ENCODE measurements around the gene GPER1. TPM values are rescaled to one million over a fixed set of nuclear protein-coding genes. Genes with fewer than 3 reads are reported as not detected.

GPER1 gene
- total and polyA plus RNA-seq, 4 donors, result 2.9 to 23.1 (median 7.4) TPM

DNA sequence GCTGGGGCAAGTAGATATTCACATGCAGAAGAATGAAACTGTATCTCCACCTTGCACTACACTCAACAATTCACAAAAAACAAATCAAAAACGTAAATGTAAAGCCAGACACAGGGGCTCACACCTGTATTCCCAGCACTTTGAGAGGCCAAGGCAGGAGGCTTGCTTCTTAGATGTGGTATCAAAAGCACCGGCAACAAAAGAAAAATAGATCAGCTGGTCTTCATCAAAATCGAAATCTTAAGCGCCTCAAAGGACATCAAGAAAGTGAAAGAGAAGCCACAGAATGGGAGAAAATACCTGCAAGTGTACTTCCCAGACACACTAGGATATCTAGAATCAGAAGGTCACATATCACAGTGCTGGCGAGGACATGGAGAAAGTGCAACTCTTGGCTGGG is 31.3 kb downstream of the GPER1 start:
- H3K4me3 ChIP-seq (ENCODE audit: low read depth in 1 of 3, low read length in 3 of 3), result no peak overlapping the region
- H3K27ac ChIP-seq (ENCODE audit: low read depth in 1 of 2, low read length in 2 of 2), result no peak overlapping the region
- H3K36me3 ChIP-seq (ENCODE audit: control insufficient read depth in 4 of 4, insufficient read depth in 3 of 4, low read depth in 1 of 4, low read length in 3 of 4), result no peaks in the 10 kb centered on the region
- no peak for TF ChIP-seq MAX (IDR thresholded peaks at IDR 0.05)
- TF ChIP-seq CTCF (IDR thresholded peaks at IDR 0.05; ENCODE audit: low read depth, low read length, missing input control), result no peak
- TF ChIP-seq HNF4A (conservative IDR thresholded peaks at IDR 0.05), result no peak
- no peak for TF ChIP-seq FOXA1 (IDR thresholded peaks at IDR 0.05)
- TF ChIP-seq ZBTB33 (IDR thresholded peaks at IDR 0.05), result no peak
- TF ChIP-seq TAF1 (conservative IDR thresholded peaks at IDR 0.05), result no peak
- TF ChIP-seq REST (IDR thresholded peaks at IDR 0.05), result no peak
- TF ChIP-seq GABPA (IDR thresholded peaks at IDR 0.05 in 1 of 2, conservative IDR thresholded peaks at IDR 0.05 in 1 of 2), result no peak
- no peak for TF ChIP-seq EGR1 (IDR thresholded peaks at IDR 0.05; ENCODE audit: low read depth in 2 of 2)
- TF ChIP-seq RAD21 (IDR thresholded peaks at IDR 0.05), result no peak
- TF ChIP-seq SP1 (IDR thresholded peaks at IDR 0.05), result no peak
- TF ChIP-seq, protein P1, sequence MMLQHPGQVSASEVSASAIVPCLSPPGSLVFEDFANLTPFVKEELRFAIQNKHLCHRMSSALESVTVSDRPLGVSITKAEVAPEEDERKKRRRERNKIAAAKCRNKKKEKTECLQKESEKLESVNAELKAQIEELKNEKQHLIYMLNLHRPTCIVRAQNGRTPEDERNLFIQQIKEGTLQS (IDR thresholded peaks at IDR 0.05), result no peak
- TF ChIP-seq YY1 (IDR thresholded peaks at IDR 0.05), result no peak
- no peak for TF ChIP-seq NR2F2 (IDR thresholded peaks at IDR 0.05)
- no peak for TF ChIP-seq FOXA2 (IDR thresholded peaks at IDR 0.05)
- no peak for TF ChIP-seq RXRA (IDR thresholded peaks at IDR 0.05)
- no peak for TF ChIP-seq JUND (IDR thresholded peaks at IDR 0.05)
- TF ChIP-seq HNF4G (IDR thresholded peaks at IDR 0.05), result no peak
- no peak for DNase-seq (ENCODE audit: low spot score)
- no peaks in the 10 kb centered on the region for H3K9me3 ChIP-seq (ENCODE audit: control insufficient read depth in 4 of 4, low read length in 3 of 4)
- H3K9ac ChIP-seq (ENCODE audit: low read depth in 1 of 2, low read length in 2 of 2), result no peak overlapping the region
- WGBS, result 92% methylated on average over 5 of the region's 5 CpGs
- H3K4me1 ChIP-seq (ENCODE audit: control insufficient read depth in 4 of 4, insufficient read depth in 4 of 4, low read length in 3 of 4), result peaks cover 0 to 8% (median 4%) of the 10 kb centered on the region in 4 donors
- no peaks in the 10 kb centered on the region for H3K27me3 ChIP-seq (ENCODE audit: control insufficient read depth in 4 of 4, insufficient read depth in 4 of 4, low read length in 3 of 4)
